Thyroid gland (tissue), 4 donors: Measurements from ENCODE around the gene FOXS1.

Experiments used
- CTCF ChIP-seq, 6 experiments: fragments of 200-600 bp in 3 of 6; fragments of 450-650 bp in 3 of 6; sonication (generic) in 3 of 6; IDR thresholded peaks; one replicate each; pipeline ENCODE4 v1.5.1; 2016 to 2019; ENCODE audit warnings: antibody characterized with exemption in 6 of 6, mild to moderate bottlenecking in 2 of 6, inconsistent platforms in 1 of 6, moderate library complexity in 1 of 6
- POLR2A ChIP-seq, 2 donors: fragments of 450-650 bp; IDR thresholded peaks; one replicate each; pipeline ENCODE4 v1.6.1; 2017; ENCODE audit warnings: antibody characterized with exemption in 2 of 2, mild to moderate bottlenecking in 2 of 2, moderate library complexity in 1 of 2

- no peak for TF ChIP-seq CTCF (IDR thresholded peaks at IDR 0.05)
- no peak for TF ChIP-seq POLR2A (IDR thresholded peaks at IDR 0.05)
Measured at GRCh38 chr20:31824554-31825313, 20.7 kb downstream of the FOXS1 start.
